Stimulated activated CD8-positive, alpha-beta memory T cell treated with anti-CD3 and anti-CD28 coated beads, Interleukin-4, amount 100 ng/mL, for 48 hours (primary cell): Measurements from ENCODE around the gene TBC1D5.

Experiments used
- DNase-seq: peaks from one replicate; pipeline ENCODE4 v3.0.0-alpha.2; 2020

The TBC1D5 gene

GRCh38 chr3:17259685-17260084, 482.7 kb downstream of the TBC1D5 start:
- no peak for DNase-seq

DNA sequence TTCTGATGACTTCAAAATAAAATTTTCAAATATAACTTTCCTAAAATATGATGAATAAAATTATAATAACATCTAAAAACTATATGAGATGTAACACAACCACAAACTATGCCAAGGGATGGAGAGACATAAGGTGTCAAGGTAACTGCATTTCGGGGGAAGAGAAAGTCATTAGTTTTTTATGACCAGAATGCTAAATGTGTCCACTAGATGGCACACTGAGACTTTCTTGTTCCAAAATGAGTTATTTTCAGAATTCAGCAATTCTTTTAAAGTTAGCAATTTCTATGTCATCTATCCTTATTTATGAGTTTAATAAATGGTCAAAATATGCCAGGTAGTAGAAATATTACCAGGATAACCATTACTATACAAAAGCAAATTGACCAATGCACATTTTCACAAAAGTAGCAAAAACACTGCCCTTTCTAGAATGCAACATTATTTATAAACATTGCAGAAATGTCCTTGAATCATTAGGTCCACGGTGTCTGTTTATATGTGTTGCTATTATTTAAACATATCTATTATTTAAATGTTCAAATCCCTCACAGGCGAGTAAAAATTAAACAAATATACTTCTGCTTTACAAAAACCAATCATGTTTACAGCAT, 483.5 kb downstream of the TBC1D5 start:
- no peak for DNase-seq

- no peak for DNase-seq
Measured at GRCh38 chr3:17257269-17257668, 485.2 kb downstream of the TBC1D5 start.

DNA sequence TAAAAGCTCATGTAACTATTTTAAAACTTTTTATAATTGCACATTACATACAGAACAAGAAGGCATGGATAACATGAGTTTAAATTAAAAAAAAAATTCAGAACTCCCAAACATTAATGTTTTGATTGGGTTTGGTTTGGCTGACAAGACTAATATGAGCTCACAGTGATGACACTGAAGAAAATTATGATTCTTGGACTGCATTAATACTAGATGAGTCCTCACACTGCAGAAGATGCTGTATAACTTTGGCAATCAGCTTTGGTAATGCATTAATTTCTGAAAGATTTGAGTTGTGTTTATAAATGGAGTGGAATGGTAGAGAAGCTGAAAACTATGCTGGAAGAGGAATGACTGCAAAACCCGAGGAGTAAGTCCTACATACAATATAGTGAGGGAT, 498.8 kb downstream of the TBC1D5 start:
- DNase-seq = no peak

DNA sequence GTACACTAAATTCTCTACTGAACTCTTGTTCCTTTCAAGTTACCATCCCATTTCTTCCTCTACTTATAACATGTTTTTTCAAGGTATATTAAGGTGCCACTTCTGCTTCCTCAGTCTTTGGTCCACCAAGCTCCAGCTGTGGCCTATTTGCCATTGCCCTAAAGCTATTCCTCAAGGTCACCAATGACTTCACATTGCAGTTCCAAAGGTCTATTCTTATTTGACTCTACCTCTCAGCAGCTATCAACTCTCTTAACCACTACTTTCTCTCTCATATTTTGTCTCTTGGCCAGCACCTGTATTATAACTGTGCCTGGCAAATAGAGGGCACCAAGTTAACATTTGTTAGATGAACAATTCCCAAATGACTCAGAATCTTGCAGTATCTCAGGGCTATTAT, 503.0 kb downstream of the TBC1D5 start:
- DNase-seq = no peak

DNA sequence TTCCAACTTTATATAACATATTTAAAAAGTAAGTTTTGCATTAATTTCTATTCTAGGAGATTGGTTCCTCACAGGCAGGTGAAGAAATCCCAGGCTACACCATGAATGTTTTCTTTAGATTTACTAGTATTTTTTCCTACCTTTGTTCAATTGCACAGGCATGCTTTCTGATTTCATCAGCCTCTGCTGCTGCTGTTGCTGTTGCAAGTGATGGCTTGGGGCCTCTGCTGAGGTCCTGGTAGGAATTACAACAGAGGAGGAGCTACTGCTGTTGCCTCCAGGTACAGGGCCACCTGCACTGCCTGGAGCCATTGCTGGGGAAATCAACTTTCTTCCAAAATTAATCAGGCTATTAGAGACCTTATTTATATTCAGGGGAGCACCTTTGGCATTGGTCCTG, 504.4 kb downstream of the TBC1D5 start:
- DNase-seq = no peak

DNA sequence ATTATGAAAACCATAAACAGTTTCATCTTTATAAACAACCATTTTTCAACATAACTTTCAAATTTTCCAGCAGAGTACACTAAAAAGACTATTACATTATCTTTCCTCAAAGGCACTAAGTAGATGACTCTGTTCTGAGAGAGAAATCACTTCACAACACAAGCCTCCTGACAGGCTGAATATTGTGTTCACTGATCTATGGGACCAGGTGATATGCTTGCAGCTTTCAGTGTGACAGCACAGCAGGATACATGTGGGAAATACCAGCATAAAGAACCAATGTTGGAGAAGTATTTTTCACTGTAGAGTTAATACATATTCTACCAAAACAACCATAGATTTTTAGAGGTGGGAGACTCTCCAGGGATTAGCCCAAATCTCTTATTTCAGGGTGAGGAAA, 507.1 kb downstream of the TBC1D5 start:
- no peak for DNase-seq

DNA sequence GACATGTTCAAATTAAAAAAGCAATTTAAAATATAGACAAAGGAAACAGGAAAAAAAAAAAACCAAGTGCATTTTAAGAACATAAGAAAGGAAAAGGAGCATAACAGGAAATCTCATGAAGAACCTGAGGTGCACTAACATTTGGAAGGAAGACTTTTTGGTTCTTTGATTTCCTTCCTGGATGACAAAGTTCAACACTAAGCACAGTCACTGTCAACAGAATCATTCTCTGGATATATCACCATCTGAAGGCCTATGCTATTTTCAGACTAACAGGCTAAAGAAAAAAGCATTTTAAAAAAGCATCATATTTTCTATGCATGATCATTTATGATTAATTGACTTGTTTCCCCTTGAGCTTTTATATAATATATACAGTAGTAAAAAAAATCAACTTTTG, 508.0 kb downstream of the TBC1D5 start:
- no peak for DNase-seq

GRCh38 chr3:17233398-17233800, 509.0 kb downstream of the TBC1D5 start:
- peak; percentile 28 for DNase-seq

GRCh38 chr3:17232442-17232841, 510.0 kb downstream of the TBC1D5 start:
- DNase-seq = no peak

- no peak for DNase-seq
Measured at GRCh38 chr3:17231537-17232261, 510.7 kb downstream of the TBC1D5 start.

DNA sequence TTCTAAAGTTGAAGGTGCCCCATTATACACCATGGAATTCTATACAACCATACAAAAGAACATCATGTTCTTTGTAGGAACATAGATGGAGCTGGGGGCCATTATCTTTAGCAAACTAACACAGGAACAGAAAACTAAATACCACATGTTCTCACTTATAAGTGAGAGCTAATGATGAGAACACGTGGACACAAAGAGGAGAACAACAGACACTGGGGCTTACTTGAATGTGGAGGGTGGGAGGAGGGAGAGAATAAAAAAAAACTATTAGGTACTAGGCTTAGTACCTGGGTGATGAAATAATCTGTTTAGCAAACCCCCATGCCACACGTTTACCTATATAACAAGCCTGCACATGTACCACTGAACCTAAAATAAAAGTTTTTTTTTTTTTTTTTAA, 515.0 kb downstream of the TBC1D5 start:
- no peak for DNase-seq

- no peak for DNase-seq
Measured at GRCh38 chr3:17221529-17221928, 520.9 kb downstream of the TBC1D5 start.

- DNase-seq = no peak
Measured at GRCh38 chr3:17219593-17219992, 522.8 kb downstream of the TBC1D5 start.

DNA sequence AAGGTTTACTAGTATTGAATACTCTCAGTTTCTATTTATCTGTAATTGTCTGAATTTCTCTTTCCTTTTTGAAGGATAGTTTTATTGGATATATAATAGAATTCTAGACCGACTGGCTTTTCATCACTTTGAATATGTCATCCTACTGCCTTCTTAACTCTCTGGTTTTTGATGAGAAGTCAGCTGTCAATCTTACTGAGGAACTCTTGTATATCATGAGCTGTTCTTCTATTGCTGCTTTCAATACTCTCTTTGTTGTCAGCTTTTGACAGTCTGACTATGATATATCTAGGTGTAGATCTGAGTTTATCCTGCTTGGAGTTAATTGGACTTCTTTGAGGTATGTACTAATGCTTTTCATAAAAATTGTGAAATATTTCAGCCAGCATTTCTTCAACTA, 523.8 kb downstream of the TBC1D5 start:
- no peak for DNase-seq

- no peak for DNase-seq
Measured at GRCh38 chr3:17217588-17217987, 524.8 kb downstream of the TBC1D5 start.

GRCh38 chr3:17213102-17213501, 529.3 kb downstream of the TBC1D5 start:
- DNase-seq = no peak

DNA sequence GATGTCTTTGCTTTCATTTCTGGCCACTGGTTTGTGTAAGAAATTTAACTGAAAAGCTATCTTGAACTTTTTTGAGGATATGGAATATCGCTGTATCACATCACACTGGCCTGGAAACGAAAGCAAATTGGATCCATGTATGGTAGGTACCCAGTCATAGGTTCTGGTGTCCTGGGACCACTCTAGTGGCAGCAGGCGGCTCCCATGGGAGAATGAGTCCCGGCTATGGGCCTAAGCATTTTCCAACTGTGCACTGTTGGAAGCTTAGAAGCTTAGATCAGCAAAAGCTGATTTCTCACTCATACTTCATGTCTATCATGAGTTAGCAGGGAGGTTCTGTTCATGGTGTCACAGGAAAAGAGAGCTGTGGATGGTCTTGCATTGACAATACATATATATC, 534.5 kb downstream of the TBC1D5 start:
- DNase-seq = no peak

GRCh38 chr3:17207019-17207418, 535.4 kb downstream of the TBC1D5 start:
- no peak for DNase-seq

GRCh38 chr3:17204049-17204650, 538.3 kb downstream of the TBC1D5 start:
- no peak for DNase-seq

GRCh38 chr3:17201538-17201937, 540.9 kb downstream of the TBC1D5 start:
- DNase-seq = no peak

DNA sequence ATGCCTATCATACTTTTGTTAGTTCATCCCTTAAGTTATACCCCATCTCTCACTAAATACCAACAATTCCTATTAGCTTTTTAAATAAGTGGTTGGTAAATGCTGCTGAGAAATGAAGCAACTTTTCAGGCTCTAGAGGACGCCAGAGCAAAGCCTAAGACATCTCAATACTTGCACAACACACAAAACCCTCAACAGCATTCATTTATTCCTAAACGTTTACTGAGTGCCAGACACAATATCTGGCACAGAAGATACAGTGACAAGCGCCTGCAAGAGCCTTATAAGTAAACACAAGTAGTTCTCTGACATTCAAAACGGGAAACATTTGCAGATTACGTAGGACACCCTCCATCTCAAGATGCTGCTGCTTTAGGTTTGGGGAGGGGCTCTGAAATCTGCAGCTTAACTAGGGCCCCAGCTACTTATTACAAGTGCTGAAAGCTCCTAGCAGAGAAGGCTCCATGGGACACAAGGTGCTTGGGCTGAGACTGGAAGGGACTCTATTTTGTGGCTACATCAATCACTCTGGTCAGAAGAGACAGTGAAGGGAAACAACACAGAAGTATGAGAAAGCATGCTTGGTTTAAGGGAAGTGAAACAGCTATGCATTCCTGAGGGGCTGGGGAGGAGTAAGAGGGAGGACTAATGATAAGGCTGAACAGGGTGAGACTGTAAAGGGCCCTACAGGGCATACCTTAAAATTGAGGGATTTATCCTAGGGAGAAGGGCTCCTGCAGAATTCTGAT, 546.4 kb downstream of the TBC1D5 start:
- DNase-seq = no peak

- peak; percentile 34 for DNase-seq
Measured at GRCh38 chr3:17195192-17195611, 547.2 kb downstream of the TBC1D5 start.

- no peak for DNase-seq
Measured at GRCh38 chr3:17194116-17194515, 548.3 kb downstream of the TBC1D5 start.
